Spleen (tissue), 7 donors: ENCODE measurements around the gene SPDYA.

ENCODE experiments used
- CTCF ChIP-seq, 11 experiments: fragments of 200-600 bp in 7 of 11; fragments of 450-650 bp in 4 of 11; sonication (generic) in 4 of 11; IDR thresholded peaks in 8 of 11; conservative IDR thresholded peaks in 3 of 11; 1 replicate in 7 of 11; 2 replicates in 4 of 11; pipeline versions ENCODE4 v1.4.0 to v1.8.0; 2016 to 2021; ENCODE audit warnings: antibody characterized with exemption in 11 of 11, inconsistent platforms in 4 of 11, mild to moderate bottlenecking in 1 of 11
- POLR2A ChIP-seq, 3 donors: fragments of 450-650 bp; IDR thresholded peaks; one replicate each; pipeline ENCODE4 v1.5.1; 2017; ENCODE audit warnings: antibody characterized with exemption in 3 of 3, mild to moderate bottlenecking in 1 of 3
- POLR2AphosphoS5 ChIP-seq, 3 donors: sonication (generic); formaldehyde crosslinking; IDR thresholded peaks; one replicate each; pipeline ENCODE4 v1.5.1; 2017; ENCODE audit warnings: antibody characterized with exemption in 3 of 3
- donor health status: DM: no; HTN: no; CAD: no; lungs with moderate emphysema.
- donor health status: DM: no; HTN: no; CAD: no.
- donor health status: DM: no; HTN: no; CAD: no.

DNA sequence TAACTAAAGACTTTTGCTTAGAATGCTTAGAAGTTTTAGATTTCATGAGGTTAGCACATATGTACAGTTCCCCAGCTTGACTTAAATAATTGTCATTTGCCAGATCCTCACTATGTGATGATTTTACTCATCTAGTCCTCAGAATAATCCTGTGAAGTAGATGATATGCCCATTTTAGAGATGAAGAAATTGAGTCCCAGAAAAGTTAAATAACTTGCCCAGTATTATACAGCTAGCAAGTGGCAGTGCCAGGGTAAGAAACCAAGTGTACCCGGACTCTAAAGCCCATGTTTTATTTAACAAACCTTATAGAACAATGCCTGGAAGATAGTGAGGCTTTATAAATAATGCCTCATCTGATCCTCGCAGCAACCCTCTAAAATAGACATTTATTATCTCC is 28.3 kb downstream of the SPDYA start:
- no peak for TF ChIP-seq CTCF (IDR thresholded peaks at IDR 0.05 in 8 of 11, conservative IDR thresholded peaks at IDR 0.05 in 3 of 11)
- no peak for TF ChIP-seq POLR2A (IDR thresholded peaks at IDR 0.05)
- no peak for TF ChIP-seq POLR2AphosphoS5 (IDR thresholded peaks at IDR 0.05)
